ENCODE results near the gene PSMD6.

The PSMD6 gene

DNA sequence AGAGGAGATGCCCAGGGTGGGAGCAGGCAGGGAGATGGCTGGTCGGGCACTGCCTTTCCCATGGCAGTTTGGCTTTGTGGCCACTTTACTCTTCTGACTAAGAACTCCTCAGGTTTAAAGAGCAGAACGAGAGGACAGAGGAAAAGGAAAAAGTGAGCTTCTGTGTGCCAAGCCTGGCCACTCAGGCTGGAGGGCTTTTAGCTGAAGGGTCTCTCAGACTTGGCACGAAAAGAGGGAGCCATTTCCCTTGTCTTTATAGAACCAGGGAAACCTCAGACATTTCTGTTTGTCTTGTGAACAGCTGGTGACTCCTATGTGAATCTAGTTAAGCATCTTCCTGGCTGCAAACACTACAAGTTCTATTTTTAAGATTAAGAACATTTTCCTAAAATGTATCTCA lies 23.3 kb upstream of the PSMD6 start:
- no peak for DNase-seq (ENCODE audit: low read depth in 2 of 2)

DNA sequence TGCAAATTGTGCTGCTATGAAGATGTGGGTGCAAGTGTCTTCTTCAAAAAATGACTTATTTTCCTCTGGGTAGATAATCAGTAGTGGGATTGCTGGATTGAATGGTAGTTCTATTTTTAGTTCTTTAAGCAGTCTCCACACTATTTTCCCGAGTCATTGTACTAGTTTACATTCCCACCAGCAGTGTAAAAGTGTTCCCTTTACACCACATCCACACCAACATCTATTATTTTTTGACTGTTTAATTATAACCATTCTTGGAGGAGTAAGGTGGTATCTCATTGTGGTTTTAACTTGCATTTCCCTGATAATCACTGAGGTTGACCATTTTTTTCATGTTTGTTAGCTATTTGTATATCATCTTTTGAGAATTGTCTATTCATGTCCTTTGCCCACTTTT lies 19.7 kb upstream of the PSMD6 start:
- DNase-seq (ENCODE audit: low read depth in 2 of 2): no peak

DNA sequence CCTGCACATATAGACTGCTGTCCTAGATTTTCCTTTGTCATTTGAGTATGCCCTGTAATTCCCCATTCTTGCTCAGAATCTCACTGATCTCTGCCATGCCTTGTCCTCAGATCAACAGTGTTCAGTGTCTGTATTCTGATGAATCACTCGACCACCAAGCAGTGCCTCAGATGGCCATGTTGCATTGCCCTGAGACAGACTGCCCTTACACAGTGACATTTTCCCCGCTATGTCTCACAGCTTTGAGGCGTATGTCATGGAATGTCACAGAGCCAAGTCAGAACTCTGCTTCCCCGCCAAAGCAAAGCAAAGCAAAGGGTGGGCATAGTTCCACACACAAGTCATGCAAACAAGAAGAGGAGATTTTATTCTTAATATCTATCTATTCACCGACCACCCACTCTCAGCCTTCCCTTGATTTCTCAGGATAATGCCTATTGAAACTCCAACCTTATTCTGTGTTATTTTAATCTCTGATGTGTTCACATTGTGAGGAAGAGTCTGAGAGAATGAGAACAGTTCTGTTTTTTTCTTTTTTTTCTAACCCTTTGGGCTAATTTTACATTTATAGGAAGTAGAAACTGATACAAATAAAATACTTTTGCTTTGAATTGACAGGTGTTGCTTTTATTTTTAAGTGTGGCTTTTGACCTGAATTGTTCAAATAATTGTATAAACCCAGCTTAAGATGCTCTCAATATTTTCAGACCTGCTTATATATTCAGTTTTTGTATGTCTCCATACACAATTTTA lies 16.9 kb upstream of the PSMD6 start:
- no peak for DNase-seq (ENCODE audit: low read depth in 2 of 2)

DNA sequence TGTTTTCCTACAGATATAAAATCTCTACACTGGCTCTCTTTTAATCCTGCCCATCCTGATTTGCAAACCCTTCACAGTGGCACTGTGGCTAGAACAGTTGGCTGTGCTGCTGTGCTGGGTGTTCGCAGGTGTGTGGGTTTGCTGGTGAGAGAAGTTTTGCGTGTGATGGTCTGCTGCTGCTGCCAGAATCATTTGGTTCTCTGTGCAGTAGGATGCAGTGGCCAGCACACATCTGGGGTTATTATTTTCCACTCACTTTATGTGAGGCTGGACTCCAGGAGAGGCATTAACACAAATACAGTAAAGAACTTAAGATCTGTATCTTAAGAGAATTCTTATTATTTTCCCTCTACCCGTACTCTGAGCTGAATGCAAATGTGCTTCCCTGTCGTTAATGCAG lies 16.0 kb upstream of the PSMD6 start:
- DNase-seq (ENCODE audit: low read depth in 2 of 2): no peak

DNA sequence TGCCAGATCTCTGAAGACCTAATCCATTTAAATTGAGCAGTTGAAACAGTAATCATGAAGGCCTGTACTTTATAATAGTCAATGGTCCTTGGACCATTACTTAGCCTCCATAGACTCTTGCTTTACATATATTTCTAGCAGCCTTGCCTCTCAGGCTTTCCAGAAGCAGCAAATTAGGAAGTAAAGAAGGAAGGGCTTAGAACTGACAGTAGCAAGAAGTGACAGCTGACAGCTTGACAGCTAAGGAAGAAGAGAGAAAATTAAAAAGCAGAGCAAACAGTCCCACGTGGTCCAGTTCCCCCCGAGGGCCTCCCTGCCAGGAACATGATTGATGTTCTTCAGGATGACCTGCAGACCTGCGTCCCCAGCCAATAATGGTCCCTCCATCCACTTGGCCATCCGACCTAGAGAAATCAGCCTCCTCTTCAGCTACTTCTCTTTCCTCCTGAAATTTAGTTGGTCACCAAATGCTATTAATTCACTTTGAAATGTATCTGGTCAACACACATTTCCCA lies 15.0 kb upstream of the PSMD6 start:
- DNase-seq (ENCODE audit: low read depth in 2 of 2): no peak

DNA sequence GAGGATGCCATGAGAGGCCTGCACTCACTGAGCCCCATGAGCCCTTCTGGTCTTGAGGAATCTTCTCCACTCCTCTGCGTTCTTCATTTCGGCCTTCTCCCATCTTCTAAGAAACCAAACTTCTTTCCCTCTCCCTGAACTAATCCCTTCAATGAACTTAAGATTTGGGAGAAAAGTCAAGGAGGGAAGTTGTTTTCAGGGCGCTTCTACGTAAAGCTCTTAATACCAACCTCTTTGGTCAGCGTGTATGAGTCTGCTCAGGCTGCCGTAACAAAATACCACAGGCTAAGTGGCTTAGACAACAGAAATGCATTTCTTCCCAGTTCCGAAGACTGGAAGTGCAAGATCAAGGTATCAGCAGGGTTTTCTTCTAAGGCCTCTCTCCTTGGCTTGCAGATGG lies 13.8 kb upstream of the PSMD6 start:
- DNase-seq (ENCODE audit: low read depth in 2 of 2): no peak

DNA sequence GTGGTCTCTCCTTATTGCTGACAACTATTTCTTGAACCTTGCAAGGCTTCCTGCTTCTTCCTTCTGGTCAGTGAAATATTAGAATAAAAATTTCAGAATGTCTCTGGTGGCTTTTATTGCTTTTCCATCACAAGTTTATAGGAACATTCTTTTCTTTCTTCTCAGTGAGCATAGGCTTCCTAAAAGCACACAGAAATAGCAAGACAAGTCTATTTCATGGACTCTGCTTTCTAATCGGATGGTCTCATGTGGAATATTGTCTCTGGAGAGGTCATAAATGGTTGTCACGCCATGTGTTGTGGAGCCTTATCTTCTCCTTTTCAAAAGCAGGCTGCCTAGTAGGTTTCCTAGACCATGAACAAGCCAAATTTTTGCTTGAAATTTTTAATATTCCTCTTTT lies 9.8 kb upstream of the PSMD6 start:
- DNase-seq (ENCODE audit: low read depth in 2 of 2): no peak

DNA sequence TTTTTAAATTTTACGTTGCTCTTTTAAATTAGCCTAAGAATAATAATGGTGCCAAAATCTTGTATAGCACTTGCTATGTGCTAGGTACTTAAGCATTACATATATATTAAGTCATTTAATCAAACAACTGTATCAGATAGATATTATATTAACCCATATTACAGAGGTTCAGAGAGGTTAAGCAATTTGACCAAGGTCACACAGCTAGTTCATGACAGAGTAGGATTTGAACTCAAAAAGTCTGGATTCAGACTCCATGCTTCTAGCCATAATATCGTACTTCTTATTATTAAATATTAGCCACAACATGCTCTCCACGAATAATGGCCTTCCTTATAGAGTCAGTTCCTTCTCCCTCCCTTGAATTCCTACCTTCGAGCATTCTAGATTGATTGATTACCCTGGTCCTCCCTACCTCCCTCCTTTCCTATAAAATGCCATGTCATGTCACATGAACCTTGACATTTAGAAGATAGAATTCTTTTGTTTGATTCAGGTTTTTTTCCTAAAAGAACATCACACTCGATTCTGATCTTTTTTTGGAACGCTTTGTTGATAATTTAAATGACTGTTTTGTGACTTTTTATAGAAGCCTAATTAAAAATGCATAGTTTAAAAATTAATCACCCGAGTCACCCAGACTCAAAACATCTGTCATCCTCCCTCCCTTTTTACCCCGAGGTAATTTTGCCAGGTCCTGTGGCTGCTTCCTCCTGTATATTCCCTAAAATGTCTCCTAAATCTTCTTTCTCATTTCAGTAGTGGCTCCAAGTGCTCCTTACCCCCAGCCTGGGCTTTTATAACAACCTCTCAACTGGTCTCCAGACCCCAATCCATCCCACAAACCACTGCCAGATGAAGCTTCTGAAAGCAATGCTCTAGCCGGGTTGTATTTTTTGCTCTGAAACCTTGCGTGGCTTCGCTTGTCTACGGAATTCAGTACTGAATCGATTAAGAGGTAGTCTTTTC lies 8.5 kb upstream of the PSMD6 start:
- DNase-seq (ENCODE audit: low read depth in 2 of 2): no peak

DNA sequence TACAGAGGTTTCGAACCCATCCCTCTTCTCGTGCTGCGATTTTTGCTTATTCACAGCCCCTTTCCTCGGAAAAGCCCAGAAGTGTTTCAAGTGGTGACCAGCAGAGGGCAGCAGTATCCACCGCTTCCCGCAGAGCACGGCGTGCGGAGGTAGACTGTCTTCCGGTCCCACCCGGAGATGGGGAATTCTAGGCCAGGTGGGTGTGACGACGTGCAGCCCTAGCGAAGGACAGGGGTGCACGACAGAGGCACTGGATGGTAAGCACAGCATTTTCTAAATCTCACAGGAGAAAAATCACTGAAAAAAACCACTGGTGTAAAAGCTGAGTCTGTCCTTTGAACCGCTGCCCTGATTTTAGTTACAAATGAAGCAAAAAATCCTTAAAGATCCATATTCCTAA lies 7.4 kb upstream of the PSMD6 start:
- peak; percentile 62 to 66 for DNase-seq (ENCODE audit: low read depth in 2 of 2)

DNA sequence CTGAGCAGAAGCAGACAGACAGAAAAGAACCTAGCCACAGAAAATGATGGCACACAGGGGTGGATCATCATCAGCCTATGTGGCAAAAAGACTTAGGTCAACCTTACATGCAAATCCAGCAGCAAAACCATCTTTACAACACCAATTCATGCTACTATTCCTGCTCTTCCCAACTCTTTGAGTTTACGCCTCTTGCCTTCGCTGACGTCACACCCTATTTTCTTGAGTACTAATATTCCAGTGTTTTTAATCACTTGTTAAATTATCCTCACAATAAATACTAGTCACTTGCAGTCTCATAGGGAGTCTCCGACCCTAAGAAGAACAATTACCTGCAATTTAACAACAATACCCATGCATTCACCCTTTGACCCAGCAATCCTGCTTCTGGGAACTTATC lies 6.0 kb upstream of the PSMD6 start:
- no peak for DNase-seq (ENCODE audit: low read depth in 2 of 2)

DNA sequence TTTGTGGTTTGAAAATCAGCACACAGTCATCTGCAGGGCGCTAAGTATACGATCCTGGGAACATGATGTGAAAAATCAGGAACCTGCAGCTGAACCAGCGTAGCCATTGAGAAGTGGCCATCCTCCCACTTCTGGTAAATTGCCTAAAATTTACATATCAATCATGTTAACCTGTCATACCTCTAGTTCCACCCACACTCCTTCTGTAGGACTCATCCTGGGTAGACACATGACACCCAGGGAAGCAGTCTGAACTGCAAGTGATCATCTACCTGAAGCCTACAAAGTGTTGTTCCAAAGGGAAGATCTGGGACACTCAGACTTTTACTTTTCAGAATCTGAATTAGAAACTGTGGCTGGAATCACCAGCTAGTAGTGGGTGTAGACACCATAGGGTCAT lies 5.5 kb upstream of the PSMD6 start:
- DNase-seq (ENCODE audit: low read depth in 2 of 2): no peak

DNA sequence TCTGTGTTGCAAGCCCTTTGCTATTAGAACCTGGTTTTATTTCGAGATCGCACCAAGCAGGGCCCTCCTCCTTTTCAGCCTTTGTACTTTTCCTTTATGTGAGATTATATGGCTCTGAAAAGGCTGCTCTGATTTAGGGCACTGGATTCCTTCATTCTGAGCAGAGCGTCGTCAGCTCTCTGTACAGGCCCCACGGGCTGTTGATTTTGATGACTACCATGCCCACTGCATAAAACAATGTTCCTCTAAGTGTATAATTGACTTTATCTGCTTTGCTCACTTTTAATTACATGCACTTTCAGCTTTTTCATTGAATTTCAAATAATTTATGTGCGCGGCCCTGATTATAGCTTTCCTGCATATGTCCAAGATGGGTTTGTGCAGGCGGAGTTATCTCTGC lies 4.4 kb upstream of the PSMD6 start:
- no peak for DNase-seq (ENCODE audit: low read depth in 2 of 2)

DNA sequence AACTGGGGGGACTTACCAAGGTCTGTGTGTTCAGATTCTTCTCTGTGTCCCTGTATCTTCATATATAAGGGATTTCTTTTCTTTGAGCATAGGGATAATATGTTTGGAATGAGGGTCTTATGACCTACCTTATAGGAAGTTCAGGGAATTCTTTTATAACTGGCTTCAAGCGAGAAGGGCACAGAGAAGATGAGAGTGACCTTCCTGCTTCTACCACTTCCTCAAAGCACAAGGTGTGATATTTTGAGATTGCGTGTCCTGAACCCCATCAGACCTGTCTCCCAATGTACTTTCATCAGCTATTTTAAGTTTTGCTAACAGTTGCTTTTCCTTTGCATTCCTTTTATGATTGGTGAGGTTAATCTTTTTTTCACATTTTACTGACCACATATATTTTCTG lies 3.1 kb upstream of the PSMD6 start:
- no peak for DNase-seq (ENCODE audit: low read depth in 2 of 2)

DNA sequence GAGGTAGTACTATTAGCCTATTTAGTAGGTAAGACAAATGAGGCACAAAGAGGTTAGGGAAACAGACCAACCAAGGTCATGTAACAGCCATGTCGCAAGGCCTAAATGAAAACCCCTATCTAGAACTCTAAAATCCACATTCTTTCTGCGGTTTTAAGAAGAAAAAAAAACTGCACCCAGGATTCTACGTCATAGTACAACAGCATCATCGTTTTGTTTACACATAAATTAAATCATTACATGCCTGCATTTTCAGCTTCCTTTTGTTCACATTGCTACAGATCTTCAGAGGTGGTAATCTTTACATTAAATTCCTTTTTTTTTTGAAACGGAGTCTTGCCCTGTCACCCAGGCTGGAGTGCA lies 548 bp upstream of the PSMD6 start:
- no peak for DNase-seq (ENCODE audit: low read depth in 2 of 2)

DNA sequence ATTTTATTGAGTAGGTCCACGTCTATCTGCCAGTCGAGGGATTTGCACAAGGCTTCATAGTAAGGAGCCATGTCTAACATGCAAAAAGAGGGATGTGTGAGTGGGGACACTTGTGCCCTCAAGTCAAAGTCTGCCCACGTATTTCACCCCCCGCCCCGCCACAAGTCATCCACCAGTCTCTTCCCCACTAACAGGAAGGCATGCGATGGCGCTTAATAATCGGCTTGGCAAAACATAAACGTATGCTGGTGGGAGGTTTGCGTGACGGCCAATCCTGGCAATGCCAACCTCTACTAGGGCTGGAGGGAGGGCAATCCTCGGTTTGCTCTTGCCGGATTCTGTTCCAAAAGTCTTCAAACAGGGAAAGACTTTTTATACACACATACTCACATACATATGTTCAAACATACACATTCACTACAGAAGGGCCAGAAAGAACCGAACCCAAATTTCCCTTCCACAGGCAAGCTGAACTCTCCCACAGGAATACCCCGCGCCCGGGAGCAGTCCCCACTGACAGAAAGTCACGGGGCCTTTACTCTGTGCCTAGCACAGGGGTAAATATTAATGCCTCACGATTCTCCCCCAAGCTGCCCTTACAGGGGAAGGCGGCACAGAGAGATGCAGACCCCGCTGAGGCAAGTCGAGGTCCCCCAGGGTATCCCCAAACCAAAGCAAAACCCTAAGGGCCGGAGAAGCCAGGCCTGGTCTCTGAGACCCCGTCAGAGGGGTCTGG lies 675 bp downstream of the PSMD6 start:
- DNase-seq (ENCODE audit: low read depth in 2 of 2): no peak

DNA sequence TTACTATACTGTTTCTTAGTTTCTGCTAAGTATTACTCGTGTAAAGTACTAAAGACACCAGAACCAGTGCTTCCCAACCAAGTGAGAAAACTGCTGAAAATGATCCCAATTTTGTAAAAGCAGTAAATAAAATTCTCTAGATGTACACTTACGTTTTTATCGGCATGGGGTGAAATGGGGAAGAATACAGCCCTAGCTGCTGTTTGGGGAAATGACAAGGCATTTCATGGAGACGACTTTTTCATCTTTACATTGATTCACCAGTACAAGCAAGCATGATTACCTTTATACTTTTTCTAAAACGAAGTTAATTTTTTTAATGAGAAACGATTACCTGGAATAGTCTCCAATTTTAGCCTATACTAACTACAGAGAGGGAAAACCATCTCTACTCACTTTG lies 1.4 kb downstream of the PSMD6 start:
- no peak for DNase-seq (ENCODE audit: low read depth in 2 of 2)

DNA sequence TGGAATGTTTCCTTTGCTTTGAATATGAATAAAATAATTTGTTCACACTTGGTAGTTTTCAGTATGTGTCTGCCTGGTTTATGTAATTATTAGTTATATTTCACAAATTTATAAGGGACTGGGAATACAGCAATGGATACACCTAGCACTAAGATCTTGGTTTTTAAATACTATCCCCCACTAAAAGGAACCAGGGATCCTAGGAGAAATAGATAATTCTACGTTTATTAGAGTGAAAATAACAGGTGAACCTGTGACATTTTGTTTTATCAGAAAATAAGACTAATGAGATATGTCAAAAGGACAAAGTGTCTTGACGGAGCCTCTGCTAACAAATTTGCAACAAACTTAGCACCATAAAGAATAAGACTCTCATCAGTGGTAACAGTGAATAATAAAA lies 3.4 kb downstream of the PSMD6 start:
- no peak for DNase-seq (ENCODE audit: low read depth in 2 of 2)

DNA sequence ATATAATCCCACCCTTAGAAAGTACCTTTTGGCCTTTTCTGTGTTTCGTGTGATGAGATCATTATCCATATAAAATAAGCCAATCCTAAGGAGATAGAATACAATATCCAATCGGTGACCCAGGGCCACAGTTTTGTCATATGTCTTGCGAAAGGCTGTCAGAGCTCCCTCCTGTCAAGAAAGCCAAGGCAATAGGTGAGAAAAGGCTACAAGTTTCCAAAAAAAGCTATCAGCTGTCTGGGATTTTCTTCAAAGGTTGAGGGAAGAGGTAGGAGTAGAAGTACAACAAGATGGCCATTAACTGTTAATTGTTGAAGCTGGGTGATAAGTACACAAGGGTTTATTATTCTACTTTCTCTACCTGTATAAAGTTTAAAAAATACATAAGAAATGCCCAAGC lies 4.0 kb downstream of the PSMD6 start:
- DNase-seq (ENCODE audit: low read depth in 2 of 2): no peak

DNA sequence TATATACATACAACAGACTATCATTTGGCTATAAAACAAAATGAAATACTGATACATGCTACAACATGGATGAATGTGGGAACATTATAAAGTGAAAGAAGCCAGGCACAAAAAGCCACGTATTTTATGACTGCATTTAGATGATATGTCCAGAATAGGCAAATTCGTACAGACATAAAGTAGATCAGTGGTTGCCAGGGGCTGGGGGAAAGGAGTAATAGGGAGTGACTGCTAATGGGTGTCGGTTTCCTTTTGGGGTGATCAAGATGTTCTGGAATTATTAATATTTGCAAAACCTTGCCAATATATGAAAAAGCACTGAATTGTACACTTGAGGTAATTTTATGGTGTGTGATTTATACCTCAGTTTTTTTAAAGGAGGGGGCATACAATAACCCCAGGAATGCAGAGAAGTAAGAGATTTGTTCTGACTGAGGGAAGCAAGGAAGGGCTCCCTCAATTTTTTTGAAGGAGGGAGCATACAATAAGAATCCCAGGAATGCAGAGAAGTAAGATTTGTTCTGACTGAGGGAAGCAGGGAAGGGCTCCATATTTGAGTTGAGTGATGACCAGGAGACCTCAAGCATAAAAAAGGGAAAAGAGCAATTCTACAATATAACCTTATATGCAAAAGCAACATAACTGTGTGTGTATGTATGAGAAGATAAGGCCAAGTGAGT lies 6.2 kb downstream of the PSMD6 start:
- DNase-seq (ENCODE audit: low read depth in 2 of 2): no peak

DNA sequence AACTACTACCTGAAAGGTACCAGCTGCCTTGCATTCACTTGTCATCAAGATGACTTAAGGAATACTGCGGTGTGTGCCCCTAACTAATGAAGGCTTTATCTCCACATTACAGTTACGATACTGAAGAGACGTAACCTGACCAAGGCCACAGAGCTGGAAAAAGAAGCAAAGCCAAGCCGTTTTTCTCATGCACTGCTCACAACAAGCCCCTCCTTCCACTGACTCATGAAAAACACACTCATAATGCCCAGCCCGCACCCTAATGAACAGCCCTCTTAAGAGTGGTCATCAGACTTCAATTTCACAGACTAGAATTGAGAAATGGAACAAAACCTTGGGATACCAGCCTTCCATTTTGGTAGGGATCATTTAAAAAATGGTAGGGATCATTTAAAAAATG lies 11.6 kb downstream of the PSMD6 start:
- DNase-seq (ENCODE audit: low read depth in 2 of 2): no peak

DNA sequence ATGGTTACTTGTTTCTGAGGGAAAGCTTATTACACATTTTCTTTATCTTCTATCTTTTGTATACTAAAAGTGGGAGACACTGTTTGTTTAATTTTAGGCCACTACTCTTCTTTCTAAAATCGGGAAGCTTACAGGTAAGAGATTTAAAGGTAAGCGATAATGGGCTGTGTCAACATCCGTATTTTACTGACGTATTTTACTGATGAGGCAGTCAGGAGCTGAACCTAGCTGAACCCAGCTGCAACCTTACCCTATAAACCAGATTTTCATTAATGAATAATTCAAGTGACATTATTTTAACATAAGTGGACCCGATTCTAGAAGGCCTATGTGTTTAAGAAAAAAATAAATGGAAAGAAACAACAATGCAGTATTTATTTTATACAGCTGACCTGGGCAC lies 13.1 kb downstream of the PSMD6 start:
- DNase-seq (ENCODE audit: low read depth in 2 of 2): no peak

DNA sequence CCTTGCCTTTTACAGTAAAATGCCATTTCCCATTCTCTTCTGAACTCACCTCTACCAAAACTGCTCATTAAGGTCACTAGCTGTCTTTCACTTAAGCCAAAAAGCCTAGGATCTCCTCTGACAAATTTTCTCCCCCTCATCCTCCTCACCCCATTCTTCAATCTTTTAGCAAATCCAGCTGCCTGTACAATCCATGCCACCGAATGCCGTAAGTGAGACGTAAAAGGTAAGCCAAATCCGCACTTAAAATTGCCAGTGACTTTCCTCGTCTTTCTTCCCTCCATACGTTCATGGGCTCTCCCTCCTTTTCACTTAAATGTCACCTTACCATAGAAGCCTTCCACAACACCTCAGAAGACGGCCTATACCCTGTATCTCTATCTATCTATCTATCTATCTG lies 13.8 kb downstream of the PSMD6 start:
- DNase-seq (ENCODE audit: low read depth in 2 of 2): no peak

Data from activated CD8-positive, alpha-beta memory T cell treated with anti-CD3 and anti-CD28 coated beads for 4 hours (primary cell).